Measurements from ENCODE around the gene SLC35F2.

The SLC35F2 gene

DNA sequence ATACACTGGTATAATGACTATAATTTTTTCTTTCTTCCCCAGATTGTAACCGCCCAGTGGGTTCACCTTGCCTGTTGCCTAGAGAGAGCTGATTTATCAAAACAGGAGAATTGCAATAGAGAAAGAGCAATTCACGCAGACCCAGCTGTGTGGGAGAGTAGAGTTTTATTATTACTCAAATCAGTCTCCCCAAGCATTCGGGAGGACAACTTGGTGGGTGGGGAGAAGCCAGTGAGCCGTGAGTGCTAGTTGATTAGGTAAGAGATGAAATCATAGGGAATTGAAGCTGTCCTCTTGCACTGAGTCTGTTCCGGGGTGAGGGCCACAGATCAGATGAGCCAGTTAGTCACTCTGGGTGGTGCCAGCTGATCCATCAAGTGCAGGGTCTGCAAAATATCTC, 73.2 kb downstream of the SLC35F2 start:
- DNase-seq (ENCODE audit: low read depth): peak; percentile 23
- no peak for TF ChIP-seq CTCF (IDR thresholded peaks at IDR 0.05; ENCODE audit: low read length, missing control alignments)
- no peak overlapping the region for H3K4me3 ChIP-seq (replicated peaks; ENCODE audit: low read depth, low read length)

DNA sequence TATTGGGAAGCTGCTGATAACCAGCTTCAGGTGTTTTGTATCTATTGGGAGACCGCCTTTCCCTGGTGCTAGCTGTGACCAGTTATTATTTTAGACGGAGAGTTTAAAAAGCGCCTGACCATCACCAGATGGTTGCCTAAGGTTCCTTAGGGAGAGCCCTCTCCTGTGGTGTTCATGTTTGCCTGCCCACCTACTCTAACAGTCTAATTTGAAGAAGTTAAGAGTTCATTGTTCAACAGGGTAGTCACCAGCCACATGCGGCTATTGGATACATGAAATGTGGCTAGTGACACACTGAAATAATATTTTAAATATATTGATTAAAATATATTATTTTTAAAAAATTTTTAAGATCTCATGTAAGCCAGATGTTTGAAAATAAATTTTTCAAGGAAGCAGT, 75.5 kb downstream of the SLC35F2 start:
- H3K4me3 ChIP-seq (replicated peaks; ENCODE audit: low read depth, low read length): no peak overlapping the region
- no peak for TF ChIP-seq CTCF (IDR thresholded peaks at IDR 0.05; ENCODE audit: low read length, missing control alignments)
- DNase-seq (ENCODE audit: low read depth): no peak

DNA sequence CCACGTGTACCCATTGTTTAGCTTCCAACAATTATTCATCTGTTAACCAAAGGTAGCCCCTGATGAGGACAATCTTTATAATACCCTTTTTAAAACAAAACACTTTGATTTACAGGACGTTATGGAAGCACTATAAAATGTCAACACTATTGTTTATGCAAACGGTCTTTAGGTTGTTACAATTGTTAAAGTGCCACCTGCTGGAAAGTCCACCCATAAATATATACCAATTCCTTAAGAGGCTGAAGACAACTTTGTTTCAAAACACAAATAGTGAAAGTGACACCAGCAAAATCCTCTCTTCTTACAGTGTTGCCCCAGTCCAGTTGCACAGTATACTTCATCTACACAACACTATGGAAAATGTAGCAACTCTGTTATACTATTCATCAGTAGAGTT, 77.8 kb downstream of the SLC35F2 start:
- peak; percentile 2 for TF ChIP-seq CTCF (IDR thresholded peaks at IDR 0.05; ENCODE audit: low read length, missing control alignments)
- no peak for DNase-seq (ENCODE audit: low read depth)
- no peak overlapping the region for H3K4me3 ChIP-seq (replicated peaks; ENCODE audit: low read depth, low read length)

GRCh38 chr11:107780136-107780535, 78.5 kb downstream of the SLC35F2 start:
- TF ChIP-seq CTCF (IDR thresholded peaks at IDR 0.05; ENCODE audit: low read length, missing control alignments): no peak
- H3K4me3 ChIP-seq (replicated peaks; ENCODE audit: low read depth, low read length): no peak overlapping the region
- DNase-seq (ENCODE audit: low read depth): no peak

DNA sequence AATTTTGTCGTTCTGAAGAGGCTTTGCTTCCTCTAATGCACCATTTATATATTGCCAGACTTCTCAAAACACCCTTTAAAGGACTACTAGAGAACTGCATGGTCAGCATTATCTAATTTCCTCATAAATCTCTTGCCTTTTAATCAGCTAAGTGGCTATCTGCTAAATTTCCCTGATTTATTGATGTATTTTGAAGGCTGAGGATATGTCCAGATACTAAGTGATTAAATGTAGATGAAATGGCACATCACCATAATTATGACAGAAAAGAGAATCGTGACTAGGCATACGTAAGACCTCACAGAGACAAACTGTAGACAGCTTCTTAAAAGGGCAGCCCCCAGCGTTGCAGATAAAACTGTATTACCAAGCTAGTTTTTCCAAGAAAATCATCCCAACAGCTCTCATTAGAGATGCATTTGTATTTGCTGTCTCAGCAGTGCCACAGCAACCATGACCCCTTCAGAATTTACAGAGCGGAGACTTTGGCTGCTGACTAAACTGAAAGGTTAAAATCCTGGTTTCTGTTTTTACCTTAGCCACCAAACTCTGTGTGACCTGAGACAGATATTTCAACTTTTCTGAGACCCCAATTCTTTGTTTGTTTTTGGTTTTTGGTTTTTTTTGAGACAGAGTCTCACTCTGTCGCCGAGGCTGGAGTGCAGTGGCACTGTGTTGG, 79.6 kb downstream of the SLC35F2 start:
- no peak overlapping the region for H3K4me3 ChIP-seq (replicated peaks; ENCODE audit: low read depth, low read length)
- TF ChIP-seq CTCF (IDR thresholded peaks at IDR 0.05; ENCODE audit: low read length, missing control alignments): no peak

DNA sequence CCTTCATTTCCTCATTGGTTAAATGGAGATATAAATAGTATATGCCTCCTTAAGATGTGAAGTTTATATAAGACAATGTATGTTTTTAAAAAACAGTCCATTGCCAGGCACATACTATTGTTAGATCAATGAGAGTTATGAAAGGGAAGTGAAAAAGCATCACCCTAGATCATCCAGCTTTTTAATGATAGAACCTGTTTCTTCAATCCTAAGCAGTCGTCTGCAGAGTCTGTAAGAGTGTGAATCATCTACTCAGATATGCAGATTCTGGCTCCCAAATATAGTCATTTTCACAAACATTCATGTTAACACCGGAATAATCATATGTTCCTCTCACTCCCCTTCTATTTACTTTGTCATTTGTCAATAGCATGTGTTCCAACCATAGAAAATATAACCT, 81.5 kb downstream of the SLC35F2 start:
- no peak overlapping the region for H3K4me3 ChIP-seq (replicated peaks; ENCODE audit: low read depth, low read length)
- no peak for TF ChIP-seq CTCF (IDR thresholded peaks at IDR 0.05; ENCODE audit: low read length, missing control alignments)
- DNase-seq (ENCODE audit: low read depth): no peak

More for the DNA sequence above, 79.6 kb downstream of the SLC35F2 start:
- DNase-seq (ENCODE audit: low read depth): no peak

DNA sequence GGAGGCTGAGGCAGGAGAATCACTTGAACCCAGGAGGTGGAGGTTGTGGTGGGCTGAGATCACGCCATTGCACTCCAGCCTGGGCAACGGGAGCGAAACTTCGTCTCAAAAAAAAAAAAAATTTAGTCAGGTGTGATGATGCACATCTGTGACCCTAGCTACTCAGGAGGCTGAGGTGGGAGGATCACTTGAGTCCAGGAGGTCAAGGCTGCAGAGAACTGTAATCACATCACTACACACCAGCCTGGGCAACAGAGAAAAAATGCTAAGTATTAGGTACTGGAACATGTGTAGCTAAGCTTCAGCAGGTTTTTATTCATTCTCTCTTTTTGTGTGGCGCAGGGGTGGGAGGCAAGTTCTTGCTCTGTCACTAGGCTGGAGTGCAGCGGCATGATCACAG, 82.5 kb downstream of the SLC35F2 start:
- no peak for DNase-seq (ENCODE audit: low read depth)
- no peak for TF ChIP-seq CTCF (IDR thresholded peaks at IDR 0.05; ENCODE audit: low read length, missing control alignments)
- H3K4me3 ChIP-seq (replicated peaks; ENCODE audit: low read depth, low read length): no peak overlapping the region

Data from fibroblast of pulmonary artery (primary cell).